Ascending aorta (tissue), 2 donors: ENCODE results near the gene KAT2B. TPM values are rescaled to one million over a fixed set of nuclear protein-coding genes. Genes with fewer than 3 reads are reported as not detected.

Source experiments
- DNase-seq, 2 donors: peaks; one replicate each; pipeline ENCODE4 v3.0.0-alpha.2; 2019; ENCODE audit warnings: low spot score in 2 of 2
- H3K27ac ChIP-seq, 2 donors: fragments of 200-600 bp; sonication (generic); one replicate each; pipeline ENCODE4 v1.5.1; 2016 to 2017; ENCODE audit warnings: mild to moderate bottlenecking in 1 of 2
- H3K27me3 ChIP-seq: fragments of 200-600 bp; sonication (generic); one replicate; pipeline ENCODE4 v1.5.1; 2017
- H3K36me3 ChIP-seq, 2 donors: fragments of 200-600 bp; sonication (generic); one replicate each; pipeline ENCODE4 v1.5.1; 2016
- H3K4me1 ChIP-seq, 2 donors: fragments of 200-600 bp; sonication (generic); one replicate each; pipeline ENCODE4 v1.5.1; 2016 to 2017; ENCODE audit warnings: mild to moderate bottlenecking in 1 of 2
- H3K4me3 ChIP-seq, 2 donors: fragments of 200-600 bp; sonication (generic); one replicate each; pipeline ENCODE4 v1.5.1; 2016 to 2017; ENCODE audit warnings: mild to moderate bottlenecking in 1 of 2
- H3K9me3 ChIP-seq, 2 donors: fragments of 200-600 bp; sonication (generic); one replicate each; pipeline ENCODE4 v1.5.1; 2016
- CTCF ChIP-seq, 3 experiments: fragments of 200-600 bp in 2 of 3; fragments of 450-650 bp in 1 of 3; sonication (generic) in 2 of 3; IDR thresholded peaks; one replicate each; pipeline ENCODE4 v1.5.1; 2016 to 2019; ENCODE audit warnings: antibody characterized with exemption in 3 of 3, mild to moderate bottlenecking in 1 of 3, moderate library complexity in 1 of 3
- intact Hi-C: fragments of 100-400 bp; cut with DNase I; formaldehyde crosslinking; loops from one replicate; pipeline ENCODE4 v1.15.1; 2023
- total RNA-seq: library from RNA; depleted of rRNA; stranded (reverse); fragments of >200 nt; gene quantifications from one replicate; pipeline ENCODE4 v1.1.0, GENCODE V29; 2016

The KAT2B gene
- total RNA-seq, 1 donor from 2014 or later = 10.5 TPM

- DNase-seq = no peak
- TF ChIP-seq CTCF (IDR thresholded peaks at IDR 0.05) = no peak
- H3K9me3 ChIP-seq = no peaks in the 10 kb centered on the region
- H3K27ac ChIP-seq = no peak overlapping the region
- no peaks in the 10 kb centered on the region for H3K27me3 ChIP-seq
- H3K4me3 ChIP-seq = no peak overlapping the region
- intact Hi-C loops = no loop called here
- no peaks in the 10 kb centered on the region for H3K4me1 ChIP-seq
- peaks cover 8 to 13% of the 10 kb centered on the region in 2 donors for H3K36me3 ChIP-seq
Observed at GRCh38 chr3:20140881-20141280, 100.6 kb downstream of the KAT2B start.

GRCh38 chr3:20141316-20141715 is 101.1 kb downstream of the KAT2B start:
- Histone ChIP-seq H3K27ac (no peak overlapping the region), H3K36me3 (peaks cover 8 to 13% of the 10 kb centered on the region in 2 donors), H3K9me3 (no peaks in the 10 kb centered on the region), H3K27me3 (no peaks in the 10 kb centered on the region), H3K4me1 (no peaks in the 10 kb centered on the region), H3K4me3 (no peak overlapping the region)
- no peak for TF ChIP-seq CTCF (IDR thresholded peaks at IDR 0.05)
- intact Hi-C loops = no loop called here
- DNase-seq = no peak

DNA sequence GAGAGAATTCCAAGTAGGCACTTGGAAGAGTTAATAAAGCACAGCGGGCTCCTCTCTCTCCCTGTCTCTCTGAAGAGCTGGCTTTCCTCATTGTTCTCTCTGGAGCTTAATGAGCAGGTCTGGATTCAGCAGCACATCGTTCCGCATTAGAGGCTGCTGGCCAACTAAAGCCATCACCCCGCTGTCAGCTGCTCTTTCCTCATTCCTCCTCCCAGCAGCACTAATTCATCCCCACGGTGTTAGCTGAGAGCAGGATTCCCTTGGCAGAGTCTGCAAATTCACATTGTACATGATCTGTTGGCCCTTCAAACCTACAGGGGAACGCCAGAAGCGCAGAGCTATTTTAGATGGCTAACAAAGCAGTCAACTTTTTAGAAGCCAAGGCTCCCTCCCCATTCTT is 101.6 kb downstream of the KAT2B start:
- no peaks in the 10 kb centered on the region for H3K27me3 ChIP-seq
- no peak for TF ChIP-seq CTCF (IDR thresholded peaks at IDR 0.05)
- intact Hi-C loops = no loop called here
- peaks cover 8 to 13% of the 10 kb centered on the region in 2 donors for H3K36me3 ChIP-seq
- no peak overlapping the region for H3K4me3 ChIP-seq
- no peaks in the 10 kb centered on the region for H3K9me3 ChIP-seq
- DNase-seq = no peak
- no peaks in the 10 kb centered on the region for H3K4me1 ChIP-seq
- no peak overlapping the region for H3K27ac ChIP-seq

DNA sequence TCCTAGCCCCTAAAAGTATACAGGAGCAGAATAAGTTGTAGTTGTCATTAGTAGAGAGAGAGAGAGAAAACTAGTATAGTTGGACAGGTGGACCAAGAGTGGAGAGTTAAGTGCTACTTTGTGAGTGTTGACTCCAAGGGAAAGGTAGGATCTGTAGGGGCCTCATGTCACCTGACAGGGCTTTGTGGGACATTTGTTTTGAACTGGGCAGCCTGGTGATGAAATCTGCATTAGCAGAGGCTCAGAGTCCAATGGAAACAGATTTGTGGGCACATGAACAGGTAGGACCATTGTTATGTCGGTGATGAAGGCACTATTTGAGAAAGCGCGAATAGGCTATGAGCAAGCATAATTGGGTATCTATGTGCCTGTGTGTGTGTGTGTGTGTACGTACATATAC is 102.3 kb downstream of the KAT2B start:
- H3K9me3 ChIP-seq = no peaks in the 10 kb centered on the region
- intact Hi-C loops = no loop called here
- DNase-seq = no peak
- no peak overlapping the region for H3K4me3 ChIP-seq
- peaks cover 10 to 11% of the 10 kb centered on the region in 2 donors for H3K36me3 ChIP-seq
- TF ChIP-seq CTCF (IDR thresholded peaks at IDR 0.05) = no peak
- no peaks in the 10 kb centered on the region for H3K4me1 ChIP-seq
- no peak overlapping the region for H3K27ac ChIP-seq
- H3K27me3 ChIP-seq = no peaks in the 10 kb centered on the region

GRCh38 chr3:20143519-20143918 is 103.3 kb downstream of the KAT2B start:
- intact Hi-C loops = no loop called here
- Histone ChIP-seq H3K9me3 (no peaks in the 10 kb centered on the region), H3K27ac (no peak overlapping the region), H3K4me3 (no peak overlapping the region), H3K27me3 (no peaks in the 10 kb centered on the region), H3K36me3 (peaks cover 14 to 17% of the 10 kb centered on the region in 2 donors), H3K4me1 (no peaks in the 10 kb centered on the region)
- TF ChIP-seq CTCF (IDR thresholded peaks at IDR 0.05) = no peak
- DNase-seq = no peak

DNA sequence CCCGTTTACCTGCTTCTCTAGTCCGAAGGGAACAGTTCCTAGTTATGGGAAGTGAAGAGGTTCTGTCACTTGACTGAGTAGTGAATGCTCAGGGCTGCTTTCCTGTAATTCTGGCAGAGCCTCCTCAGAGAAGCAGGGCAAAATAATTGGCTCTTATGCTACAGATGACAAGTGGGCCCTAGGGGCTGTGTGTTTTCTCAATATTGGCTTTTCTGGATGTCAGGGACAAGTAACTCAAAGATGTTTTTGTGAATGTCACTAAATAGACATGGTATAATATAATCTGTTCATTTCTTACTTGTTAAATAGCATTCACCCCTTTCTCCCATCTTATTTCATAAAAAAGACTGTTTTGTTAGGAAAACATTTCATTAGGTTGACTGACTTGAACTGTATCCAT is 105.6 kb downstream of the KAT2B start:
- intact Hi-C loops = no loop called here
- Histone ChIP-seq H3K36me3 (peaks cover 14 to 26% of the 10 kb centered on the region in 2 donors), H3K9me3 (no peaks in the 10 kb centered on the region), H3K4me3 (no peak overlapping the region), H3K27me3 (no peaks in the 10 kb centered on the region), H3K27ac (no peak overlapping the region), H3K4me1 (no peaks in the 10 kb centered on the region)
- DNase-seq = no peak
- no peak for TF ChIP-seq CTCF (IDR thresholded peaks at IDR 0.05)
